Measurements from ENCODE around the gene TEAD4.

Gene TEAD4

GRCh38 chr12:2960996-2961616 lies 1.9 kb downstream of the TEAD4 start:
- no peak for DNase-seq (ENCODE audit: low spot score)

GRCh38 chr12:2961705-2962104 lies 2.5 kb downstream of the TEAD4 start:
- no peak for DNase-seq (ENCODE audit: low spot score)

- no peak for DNase-seq (ENCODE audit: low spot score)
Observed at GRCh38 chr12:2963154-2963759, 4.1 kb downstream of the TEAD4 start.

- DNase-seq (ENCODE audit: low spot score) = no peak
Observed at GRCh38 chr12:2963760-2964292, 4.6 kb downstream of the TEAD4 start.

- DNase-seq (ENCODE audit: low spot score) = no peak
Observed at GRCh38 chr12:2967651-2968050, 8.5 kb downstream of the TEAD4 start.

GRCh38 chr12:2970744-2971143 lies 11.5 kb downstream of the TEAD4 start:
- no peak for DNase-seq (ENCODE audit: low spot score)

GRCh38 chr12:2973566-2973965 lies 14.4 kb downstream of the TEAD4 start:
- DNase-seq (ENCODE audit: low spot score) = no peak

GRCh38 chr12:2974560-2974971 lies 15.4 kb downstream of the TEAD4 start:
- DNase-seq (ENCODE audit: low spot score) = no peak

- no peak for DNase-seq (ENCODE audit: low spot score)
Observed at GRCh38 chr12:2976581-2976996, 17.4 kb downstream of the TEAD4 start.

- DNase-seq (ENCODE audit: low spot score) = no peak
Observed at GRCh38 chr12:2977776-2978175, 18.6 kb downstream of the TEAD4 start.

GRCh38 chr12:2979806-2980205 lies 20.6 kb downstream of the TEAD4 start:
- no peak for DNase-seq (ENCODE audit: low spot score)

- DNase-seq (ENCODE audit: low spot score) = no peak
Observed at GRCh38 chr12:2980630-2981029, 21.4 kb downstream of the TEAD4 start.

GRCh38 chr12:2982361-2982760 lies 23.2 kb downstream of the TEAD4 start:
- DNase-seq (ENCODE audit: low spot score) = no peak

- DNase-seq (ENCODE audit: low spot score) = no peak
Observed at GRCh38 chr12:2984249-2984648, 25.1 kb downstream of the TEAD4 start.

- no peak for DNase-seq (ENCODE audit: low spot score)
Observed at GRCh38 chr12:2984698-2985097, 25.5 kb downstream of the TEAD4 start.

GRCh38 chr12:2986876-2987275 lies 27.7 kb downstream of the TEAD4 start:
- no peak for DNase-seq (ENCODE audit: low spot score)

- no peak for DNase-seq (ENCODE audit: low spot score)
Observed at GRCh38 chr12:2988494-2988893, 29.3 kb downstream of the TEAD4 start.

GRCh38 chr12:2992724-2993123 lies 33.5 kb downstream of the TEAD4 start:
- DNase-seq (ENCODE audit: low spot score) = no peak

- no peak for DNase-seq (ENCODE audit: low spot score)
Observed at GRCh38 chr12:2997989-2998670, 38.9 kb downstream of the TEAD4 start.

GRCh38 chr12:2998789-2999264 lies 39.6 kb downstream of the TEAD4 start:
- no peak for DNase-seq (ENCODE audit: low spot score)

GRCh38 chr12:2999265-2999841 lies 40.2 kb downstream of the TEAD4 start:
- no peak for DNase-seq (ENCODE audit: low spot score)

- no peak for DNase-seq (ENCODE audit: low spot score)
Observed at GRCh38 chr12:3000548-3001275, 41.5 kb downstream of the TEAD4 start.

Measured in CD4-positive, alpha-beta T cell treated with Interleukin-2 at 100 ng/mL for 4 hours (primary cell).